ENCODE results near the gene ADCY4. TPM values are rescaled to one million over a fixed set of nuclear protein-coding genes. Genes with fewer than 3 reads are reported as not detected.

ADCY4 gene
- total and polyA plus RNA-seq, 2 of the 13 experiments (the other 11 are each of a cell fraction or from before 2014, with no cell fraction given), result 0.03 TPM; not detected in 1

DNA sequence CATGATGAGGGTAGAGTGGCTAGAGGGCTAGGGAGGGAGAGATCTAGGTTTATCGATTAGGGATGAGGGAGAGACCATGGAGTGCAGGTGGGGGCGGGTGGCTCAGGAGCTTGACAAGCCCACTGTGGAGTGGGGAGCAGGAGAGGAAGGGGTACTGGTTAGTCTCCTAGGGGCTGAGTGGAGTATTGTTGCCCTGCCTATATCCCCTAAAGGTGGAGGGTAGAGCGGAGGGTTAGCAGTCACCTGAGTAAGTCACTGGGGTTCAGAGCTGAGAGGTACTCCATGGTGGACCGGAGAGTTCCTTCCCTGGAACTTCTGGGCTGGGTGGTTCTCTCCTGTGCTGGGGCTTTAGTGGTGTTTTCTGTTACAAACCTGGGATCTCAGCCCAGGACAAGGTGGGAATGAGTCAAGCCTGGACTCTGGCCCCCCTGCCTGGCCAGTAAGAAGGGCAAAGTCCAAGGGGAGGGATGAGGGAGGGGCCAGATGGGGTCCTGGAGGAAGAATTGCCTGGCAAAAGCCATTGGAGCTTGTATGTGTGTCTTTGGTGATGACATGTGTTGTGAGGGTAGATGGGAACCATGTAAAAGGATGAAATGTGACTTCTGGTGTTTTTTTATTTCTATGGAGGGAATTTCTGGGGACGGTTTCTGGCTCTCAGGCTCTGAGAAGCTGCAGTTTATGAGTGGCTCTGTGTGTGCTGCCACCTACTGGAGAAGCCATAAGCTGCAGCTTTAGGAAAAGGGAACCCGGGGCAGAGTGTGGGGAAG is 27.1 kb downstream of the ADCY4 start, which contains the start of gene CIDEB (continued):
- TF ChIP-seq IRF9 (CRISPR knock-in tag; IDR thresholded peaks at IDR 0.05; ENCODE audit: borderline replicate concordance) (peak; percentile 67; the same call in 1 of the 2 replicates), TARDBP (CRISPR knock-in tag; IDR thresholded peaks at IDR 0.05) (peak; percentile 98), PAF1 (CRISPR knock-in tag; IDR thresholded peaks at IDR 0.05) (no peak), ZNF761 (CRISPR knock-in tag; conservative IDR thresholded peaks at IDR 0.05) (peak; percentile 96), IRF2 (CRISPR knock-in tag; IDR thresholded peaks at IDR 0.05) (peak; percentile 97), NFE2L2 (IDR thresholded peaks at IDR 0.05; ENCODE audit: low read length) (peak; percentile 3; the same call in 1 of the 2 replicates), CBX5 (CRISPR knock-in tag; IDR thresholded peaks at IDR 0.05; ENCODE audit: borderline replicate concordance) (peak; percentile 92; the same call in 1 of the 2 replicates), ZNF782 (CRISPR knock-in tag; IDR thresholded peaks at IDR 0.05; ENCODE audit: borderline replicate concordance) (0 out of 2 replicates have a peak, but pooled peaks have one; percentile 94), GZF1 (CRISPR knock-in tag; IDR thresholded peaks at IDR 0.05) (peak; percentile 27; the same call in 1 of the 2 replicates), FOXO1 (CRISPR knock-in tag; IDR thresholded peaks at IDR 0.05) (peak; percentile 86; the same call in 1 of the 2 replicates), ZKSCAN5 (CRISPR knock-in tag; IDR thresholded peaks at IDR 0.05) (no peak; the same call in 1 of the 2 replicates), MXD4 (CRISPR knock-in tag; IDR thresholded peaks at IDR 0.05) (peak; percentile 95), POLR2A (IDR thresholded peaks at IDR 0.05; ENCODE audit: insufficient read depth in 1 of 2, low read depth in 2 of 2, low read length in 2 of 2) (peak in 1 of 2 experiments; percentile 89; a peak in 2 of 4 replicates), ZBTB7B (CRISPR knock-in tag; IDR thresholded peaks at IDR 0.05) (peak; percentile 98), TP53 (CRISPR knock-in tag; conservative IDR thresholded peaks at IDR 0.05) (no peak), MLXIP (CRISPR knock-in tag; IDR thresholded peaks at IDR 0.05; ENCODE audit: borderline replicate concordance) (no peak), ZNF18 (CRISPR knock-in tag; IDR thresholded peaks at IDR 0.05; ENCODE audit: insufficient replicate concordance) (no peak), KLF11 (CRISPR knock-in tag; IDR thresholded peaks at IDR 0.05) (peak; percentile 70; the same call in 1 of the 2 replicates)
- TF ChIP-seq, protein P1, sequence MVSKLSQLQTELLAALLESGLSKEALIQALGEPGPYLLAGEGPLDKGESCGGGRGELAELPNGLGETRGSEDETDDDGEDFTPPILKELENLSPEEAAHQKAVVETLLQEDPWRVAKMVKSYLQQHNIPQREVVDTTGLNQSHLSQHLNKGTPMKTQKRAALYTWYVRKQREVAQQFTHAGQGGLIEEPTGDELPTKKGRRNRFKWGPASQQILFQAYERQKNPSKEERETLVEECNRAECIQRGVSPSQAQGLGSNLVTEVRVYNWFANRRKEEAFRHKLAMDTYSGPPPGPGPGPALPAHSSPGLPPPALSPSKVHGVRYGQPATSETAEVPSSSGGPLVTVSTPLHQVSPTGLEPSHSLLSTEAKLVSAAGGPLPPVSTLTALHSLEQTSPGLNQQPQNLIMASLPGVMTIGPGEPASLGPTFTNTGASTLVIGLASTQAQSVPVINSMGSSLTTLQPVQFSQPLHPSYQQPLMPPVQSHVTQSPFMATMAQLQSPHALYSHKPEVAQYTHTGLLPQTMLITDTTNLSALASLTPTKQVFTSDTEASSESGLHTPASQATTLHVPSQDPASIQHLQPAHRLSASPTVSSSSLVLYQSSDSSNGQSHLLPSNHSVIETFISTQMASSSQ (IDR thresholded peaks at IDR 0.05; ENCODE audit: low read depth), result 0 out of 2 replicates have a peak, but pooled peaks have one; percentile 38
- TF ChIP-seq, protein P1 (CRISPR knock-in tag; IDR thresholded peaks at IDR 0.05; ENCODE audit: borderline replicate concordance), result peak; percentile 75; the same call in 1 of the 2 replicates

All from HepG2 (cell line).